Hematopoietic multipotent progenitor cell treated with erythropoietin and hydrocortisone succinate and interleukin-3 and kit ligand, for 6 days (in vitro differentiated cells): ENCODE results near the gene TNNT1.
A peak's percentile ranks its signal among the peaks of the same experiment; 100 is the strongest.
"Not testable (repeated sequence)": the region's sequence is repeated elsewhere in the genome, so short reads cannot be mapped to it uniquely, and the experiment has no call there.

Experiments
- DNase-seq: peaks from one replicate; pipeline ENCODE4 v3.0.0-alpha.2; 2015

The TNNT1 gene

GRCh38 chr19:55136399-55137102 lies 12.5 kb downstream of the TNNT1 start:
- DNase-seq = peak; percentile 7

GRCh38 chr19:55134736-55135135 lies 14.3 kb downstream of the TNNT1 start:
- DNase-seq = no peak

GRCh38 chr19:55133639-55134444 lies 15.2 kb downstream of the TNNT1 start:
- peak; percentile 43 for DNase-seq

GRCh38 chr19:55132453-55133129 lies 16.4 kb downstream of the TNNT1 start:
- peak; percentile 44 for DNase-seq

GRCh38 chr19:55131421-55131820 lies 17.6 kb downstream of the TNNT1 start:
- DNase-seq = no peak

- peak; percentile 47 for DNase-seq
These were observed 30.0 kb downstream of the TNNT1 start for GRCh38 chr19:55119053-55119452.

GRCh38 chr19:55118401-55118991 lies 30.5 kb downstream of the TNNT1 start:
- peak; percentile 87 for DNase-seq

GRCh38 chr19:55117663-55118391 lies 31.2 kb downstream of the TNNT1 start:
- peak; percentile 99 for DNase-seq

- peak; percentile 25 for DNase-seq
These were observed 31.9 kb downstream of the TNNT1 start, which contains the start of gene PPP1R12C for GRCh38 chr19:55116859-55117662. Gene PPP1R12C, minus strand, starts transcription at chr19:55117637. Its CDS starts 94 bp downstream, at chr19:55117543.

- peak; percentile 74 for DNase-seq
These were observed 32.7 kb downstream of the TNNT1 start for GRCh38 chr19:55116232-55116858.

GRCh38 chr19:55115446-55116065 lies 33.5 kb downstream of the TNNT1 start:
- peak; percentile 70 for DNase-seq

- DNase-seq = no peak
These were observed 34.4 kb downstream of the TNNT1 start for GRCh38 chr19:55114566-55115145.

GRCh38 chr19:55113570-55114039 lies 35.4 kb downstream of the TNNT1 start:
- no peak for DNase-seq

GRCh38 chr19:55112777-55113569 lies 36.0 kb downstream of the TNNT1 start:
- no peak for DNase-seq

- DNase-seq = no peak
These were observed 36.7 kb downstream of the TNNT1 start for GRCh38 chr19:55112246-55112776.

GRCh38 chr19:55111238-55111831 lies 37.7 kb downstream of the TNNT1 start:
- DNase-seq = no peak

- DNase-seq = no peak
These were observed 39.3 kb downstream of the TNNT1 start for GRCh38 chr19:55109527-55110291.

- not testable (repeated sequence) for DNase-seq
These were observed 41.8 kb downstream of the TNNT1 start for GRCh38 chr19:55107252-55107651.
